Immature natural killer cell (primary cell): ENCODE measurements around the gene CYGB. TPM values are rescaled to one million over a fixed set of nuclear protein-coding genes. Genes with fewer than 3 reads are reported as not detected.
A peak's percentile ranks its signal among the peaks of the same experiment; 100 is the strongest.
"Not testable (repeated sequence)": the region's sequence is repeated elsewhere in the genome, so short reads cannot be mapped to it uniquely, and the experiment has no call there.

Experiments
- DNase-seq, 3 donors: peaks; one replicate each; pipeline ENCODE4 v3.0.0; 2022; ENCODE audit warnings: mixed read lengths in 1 of 3
- H3K27ac Mint-ChIP-seq, 6 donors: one replicate each; pipeline ENCODE4 v1.8.0; 2020; ENCODE audit warnings: mixed read lengths in 6 of 6, mild to moderate bottlenecking in 5 of 6, inconsistent platforms in 4 of 6, moderate library complexity in 3 of 6
- H3K27me3 Mint-ChIP-seq, 3 donors: one replicate each; pipeline ENCODE4 v1.8.0; 2020 to 2021; ENCODE audit warnings: low read depth in 3 of 3, mild to moderate bottlenecking in 3 of 3, mixed read lengths in 3 of 3, moderate library complexity in 3 of 3, inconsistent platforms in 1 of 3
- H3K36me3 Mint-ChIP-seq, 3 donors: one replicate each; pipeline ENCODE4 v1.8.0; 2020; ENCODE audit warnings: mixed read lengths in 3 of 3, inconsistent platforms in 2 of 3, mild to moderate bottlenecking in 2 of 3
- H3K4me1 Mint-ChIP-seq, 2 donors: one replicate each; pipeline ENCODE4 v1.8.0; 2020; ENCODE audit warnings: inconsistent platforms in 2 of 2, mild to moderate bottlenecking in 2 of 2, mixed read lengths in 2 of 2, moderate library complexity in 1 of 2
- H3K4me3 Mint-ChIP-seq, 5 donors: one replicate each; pipeline ENCODE4 v1.8.0; 2020; ENCODE audit warnings: mild to moderate bottlenecking in 5 of 5, mixed read lengths in 5 of 5, inconsistent platforms in 3 of 5, moderate library complexity in 3 of 5
- H3K9me3 Mint-ChIP-seq, 6 donors: one replicate each; pipeline ENCODE4 v1.8.0; 2020; ENCODE audit warnings: mild to moderate bottlenecking in 6 of 6, mixed read lengths in 6 of 6, inconsistent platforms in 4 of 6, moderate library complexity in 3 of 6
- polyA plus RNA-seq, 3 donors: library from polyadenylated mRNA; unstranded; fragments of 300-500 nt; fragmentation: Illumina TruSeq; gene quantifications; one replicate each; pipeline ENCODE4 v1.2.3, GENCODE V29; 2021

The CYGB gene
- polyA plus RNA-seq, 3 donors from 2014 or later, result 0.09 to 0.41 TPM; not detected in 1

GRCh38 chr17:76527430-76528111, 9.9 kb downstream of the CYGB start:
- Mint-ChIP-seq H3K4me1 (peaks cover 31 to 41% of the 10 kb centered on the region in 2 donors), H3K9me3 (no peaks in the 10 kb centered on the region), H3K27ac (peak overlapping the region in 5 of 6 donors; percentile 85 to 95 (median 88)), H3K27me3 (peaks cover 0 to 3% (median 0%) of the 10 kb centered on the region in 3 donors), H3K4me3 (peak overlapping the region; percentile 42 to 81 (median 72)), H3K36me3 (no peaks in the 10 kb centered on the region)
- DNase-seq, result peak; percentile 55 to 68 (median 67)

- H3K4me3 Mint-ChIP-seq, result peak overlapping the region; percentile 41 to 81 (median 72)
- not testable (repeated sequence) for H3K27me3 Mint-ChIP-seq, DNase-seq, H3K36me3 Mint-ChIP-seq, H3K9me3 Mint-ChIP-seq
- H3K4me1 Mint-ChIP-seq, result peaks cover 31 to 39% of the 10 kb centered on the region in 2 donors
- H3K27ac Mint-ChIP-seq, result peak overlapping the region in 5 of 6 donors; percentile 85 to 95 (median 88)
These were observed 10.5 kb downstream of the CYGB start for GRCh38 chr17:76527016-76527415.

- not testable (repeated sequence) for H3K9me3 Mint-ChIP-seq, H3K4me3 Mint-ChIP-seq
These were observed 12.0 kb downstream of the CYGB start for GRCh38 chr17:76525513-76525833.

GRCh38 chr17:76524598-76525512, 12.7 kb downstream of the CYGB start:
- peaks cover 0 to 6% (median 4%) of the 10 kb centered on the region in 3 donors for H3K27me3 Mint-ChIP-seq
- no peaks in the 10 kb centered on the region for H3K9me3 Mint-ChIP-seq
- H3K36me3 Mint-ChIP-seq, result no peaks in the 10 kb centered on the region
- H3K4me3 Mint-ChIP-seq, result no peak overlapping the region
- H3K27ac Mint-ChIP-seq, result peak overlapping the region in 4 of 6 donors; percentile 58 to 89 (median 84)
- no peak for DNase-seq
- H3K4me1 Mint-ChIP-seq, result peaks cover 22 to 30% of the 10 kb centered on the region in 2 donors

More at GRCh38 chr17:76525513-76525833, 12.0 kb downstream of the CYGB start:
- not testable (repeated sequence) for H3K36me3 Mint-ChIP-seq, H3K27me3 Mint-ChIP-seq, H3K27ac Mint-ChIP-seq, DNase-seq
- peaks cover 25 to 35% of the 10 kb centered on the region in 2 donors for H3K4me1 Mint-ChIP-seq

- Mint-ChIP-seq H3K9me3 (no peaks in the 10 kb centered on the region), H3K36me3 (no peaks in the 10 kb centered on the region), H3K27me3 (peaks cover 0 to 6% (median 4%) of the 10 kb centered on the region in 3 donors), H3K4me3 (peak overlapping the region; percentile 29 to 68 (median 44)), H3K4me1 (peaks cover 19 to 26% of the 10 kb centered on the region in 2 donors), H3K27ac (peak overlapping the region in 5 of 6 donors; percentile 47 to 92 (median 87))
- DNase-seq, result peak; percentile 74 to 79 (median 79)
These were observed 14.1 kb downstream of the CYGB start for GRCh38 chr17:76523084-76524037.

- not testable (repeated sequence) for H3K27me3 Mint-ChIP-seq, H3K4me3 Mint-ChIP-seq, H3K9me3 Mint-ChIP-seq, DNase-seq, H3K36me3 Mint-ChIP-seq
- Mint-ChIP-seq H3K27ac (peak overlapping the region in 4 of 6 donors; percentile 20 to 69 (median 42)), H3K4me1 (peaks cover 19 to 22% of the 10 kb centered on the region in 2 donors)
These were observed 15.8 kb downstream of the CYGB start for GRCh38 chr17:76521683-76522082.

- H3K27ac Mint-ChIP-seq, result peak overlapping the region in 3 of 6 donors; percentile 57 to 81 (median 69)
- no peak overlapping the region for H3K4me3 Mint-ChIP-seq
These were observed 16.2 kb downstream of the CYGB start for GRCh38 chr17:76521262-76521661.

GRCh38 chr17:76519048-76519966, 18.2 kb downstream of the CYGB start:
- no peak for DNase-seq
- Mint-ChIP-seq H3K36me3 (no peaks in the 10 kb centered on the region), H3K9me3 (peaks cover 0 to 2% (median 0%) of the 10 kb centered on the region in 6 donors), H3K27ac (peak overlapping the region in 4 of 6 donors; percentile 78 to 88 (median 82)), H3K27me3 (peaks cover 12 to 20% (median 16%) of the 10 kb centered on the region in 3 donors), H3K4me3 (no peak overlapping the region), H3K4me1 (peaks cover 41 to 42% of the 10 kb centered on the region in 2 donors)

More at GRCh38 chr17:76521262-76521661, 16.2 kb downstream of the CYGB start:
- no peaks in the 10 kb centered on the region for H3K36me3 Mint-ChIP-seq
- H3K9me3 Mint-ChIP-seq, result no peaks in the 10 kb centered on the region
- DNase-seq, result no peak
- H3K4me1 Mint-ChIP-seq, result peaks cover 23 to 26% of the 10 kb centered on the region in 2 donors
- H3K27me3 Mint-ChIP-seq, result peaks cover 0 to 5% (median 4%) of the 10 kb centered on the region in 3 donors

- Mint-ChIP-seq H3K27me3 (peaks cover 12 to 28% (median 20%) of the 10 kb centered on the region in 3 donors), H3K4me3 (peak overlapping the region in 2 of 5 donors; percentile 48 to 53), H3K9me3 (peaks cover 0 to 2% (median 0%) of the 10 kb centered on the region in 6 donors), H3K27ac (peak overlapping the region; percentile 59 to 99 (median 90)), H3K36me3 (no peaks in the 10 kb centered on the region), H3K4me1 (peaks cover 45 to 51% of the 10 kb centered on the region in 2 donors)
- DNase-seq, result no peak
These were observed 19.9 kb downstream of the CYGB start for GRCh38 chr17:76517638-76518038.

- H3K4me1 Mint-ChIP-seq, result peaks cover 64 to 70% of the 10 kb centered on the region in 2 donors
- H3K9me3 Mint-ChIP-seq, result peaks cover 0 to 2% (median 0%) of the 10 kb centered on the region in 6 donors
- DNase-seq, result peak; percentile 96 to 98 (median 98)
- H3K36me3 Mint-ChIP-seq, result no peaks in the 10 kb centered on the region
- H3K4me3 Mint-ChIP-seq, result peak overlapping the region; percentile 74 to 81 (median 76)
- H3K27me3 Mint-ChIP-seq, result peaks cover 8 to 25% (median 20%) of the 10 kb centered on the region in 3 donors
- peak overlapping the region; percentile 93 to 99 (median 96) for H3K27ac Mint-ChIP-seq
These were observed 22.1 kb downstream of the CYGB start for GRCh38 chr17:76515274-76515949.

GRCh38 chr17:76514355-76514754, 23.2 kb downstream of the CYGB start:
- peaks cover 64 to 70% of the 10 kb centered on the region in 2 donors for H3K4me1 Mint-ChIP-seq
- peaks cover 8 to 24% (median 20%) of the 10 kb centered on the region in 3 donors for H3K27me3 Mint-ChIP-seq
- not testable (repeated sequence) for H3K36me3 Mint-ChIP-seq, H3K9me3 Mint-ChIP-seq, DNase-seq
- peak overlapping the region; percentile 93 to 99 (median 96) for H3K27ac Mint-ChIP-seq
- peak overlapping the region; percentile 74 to 81 (median 76) for H3K4me3 Mint-ChIP-seq
